Vagina (tissue), 2 donors: ENCODE measurements around the gene LCN2. TPM values are rescaled to one million over a fixed set of nuclear protein-coding genes. Genes with fewer than 3 reads are reported as not detected.
A peak's percentile ranks its signal among the peaks of the same experiment; 100 is the strongest.

Experiments used
- DNase-seq, 2 donors: peaks; one replicate each; pipeline ENCODE4 v3.0.0-alpha.2; 2017; ENCODE audit errors: extremely low spot score in 2 of 2
- H3K27ac ChIP-seq: fragments of 200-600 bp; sonication (generic); one replicate; pipeline ENCODE4 v1.5.1; 2019
- H3K27me3 ChIP-seq: fragments of 200-600 bp; sonication (generic); one replicate; pipeline ENCODE4 v1.5.1; 2019
- H3K36me3 ChIP-seq, 2 donors: fragments of 200-600 bp; sonication (generic); one replicate each; pipeline ENCODE4 v1.5.1; 2017 to 2019
- H3K4me1 ChIP-seq: fragments of 200-600 bp; sonication (generic); one replicate; pipeline ENCODE4 v1.5.1; 2019
- H3K4me3 ChIP-seq, 2 donors: fragments of 200-600 bp; sonication (generic); 1 replicate in 1 of 2; 2 replicates in 1 of 2; pipeline ENCODE4 v1.5.1; 2016 to 2019
- H3K9me3 ChIP-seq: fragments of 200-600 bp; sonication (generic); one replicate; pipeline ENCODE4 v1.5.1; 2019
- CTCF ChIP-seq, 3 experiments: fragments of 450-650 bp in 2 of 3; fragments of 200-600 bp in 1 of 3; sonication (generic) in 1 of 3; IDR thresholded peaks; one replicate each; pipeline ENCODE4 v1.5.1; 2017 to 2019; ENCODE audit warnings: antibody characterized with exemption in 3 of 3, mild to moderate bottlenecking in 2 of 3, moderate library complexity in 2 of 3
- POLR2A ChIP-seq, 2 donors: fragments of 450-650 bp; IDR thresholded peaks; one replicate each; pipeline ENCODE4 v1.6.1; 2017; ENCODE audit warnings: antibody characterized with exemption in 2 of 2, mild to moderate bottlenecking in 2 of 2, moderate library complexity in 2 of 2
- POLR2AphosphoS5 ChIP-seq, 2 donors: sonication (generic); formaldehyde crosslinking; IDR thresholded peaks; one replicate each; pipeline ENCODE4 v1.9.0; 2017; ENCODE audit warnings: antibody characterized with exemption in 2 of 2, mild to moderate bottlenecking in 2 of 2, low read depth in 1 of 2; ENCODE audit not compliant: insufficient read depth in 1 of 2
- intact Hi-C: fragments of 100-400 bp; cut with DNase I; formaldehyde crosslinking; loops from one replicate; pipeline ENCODE4 v1.15.1; 2023
- total RNA-seq: library from RNA; depleted of rRNA; stranded (reverse); fragments of >200 nt; gene quantifications from one replicate; pipeline ENCODE4 v1.2.3, GENCODE V29; 2016

LCN2 gene
- total RNA-seq, 1 donor from 2014 or later: 136 TPM

DNA sequence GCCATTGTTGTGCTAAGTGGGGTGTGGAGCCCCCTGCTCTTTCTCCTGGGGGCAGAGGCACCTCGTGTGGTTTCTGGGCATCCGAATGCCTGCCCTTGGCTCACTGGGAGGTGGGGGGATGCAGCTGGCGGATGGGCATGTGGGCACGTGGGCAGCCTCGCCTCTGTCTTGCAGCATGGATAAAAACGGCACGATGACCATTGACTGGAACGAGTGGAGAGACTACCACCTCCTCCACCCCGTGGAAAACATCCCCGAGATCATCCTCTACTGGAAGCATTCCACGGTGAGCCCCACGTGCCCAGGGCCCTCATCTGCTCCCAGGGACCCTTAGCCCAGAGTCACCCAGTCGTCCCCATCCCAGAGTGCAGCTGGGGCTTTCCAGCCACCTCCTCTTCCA, 47.1 kb upstream of the LCN2 start:
- H3K27me3 ChIP-seq: no peaks in the 10 kb centered on the region
- intact Hi-C loops: no loop called here
- H3K9me3 ChIP-seq: no peaks in the 10 kb centered on the region
- H3K4me3 ChIP-seq: no peak overlapping the region
- peak overlapping the region; percentile 91 for H3K27ac ChIP-seq
- H3K4me1 ChIP-seq: peaks cover 65% of the 10 kb centered on the region
- TF ChIP-seq POLR2AphosphoS5 (IDR thresholded peaks at IDR 0.05; ENCODE audit: insufficient read depth in 1 of 2, low read depth in 1 of 2): no peak
- TF ChIP-seq POLR2A (IDR thresholded peaks at IDR 0.05): no peak
- no peak for TF ChIP-seq CTCF (IDR thresholded peaks at IDR 0.05)
- no peak for DNase-seq
- H3K36me3 ChIP-seq: peaks cover 3 to 51% of the 10 kb centered on the region in 2 donors

DNA sequence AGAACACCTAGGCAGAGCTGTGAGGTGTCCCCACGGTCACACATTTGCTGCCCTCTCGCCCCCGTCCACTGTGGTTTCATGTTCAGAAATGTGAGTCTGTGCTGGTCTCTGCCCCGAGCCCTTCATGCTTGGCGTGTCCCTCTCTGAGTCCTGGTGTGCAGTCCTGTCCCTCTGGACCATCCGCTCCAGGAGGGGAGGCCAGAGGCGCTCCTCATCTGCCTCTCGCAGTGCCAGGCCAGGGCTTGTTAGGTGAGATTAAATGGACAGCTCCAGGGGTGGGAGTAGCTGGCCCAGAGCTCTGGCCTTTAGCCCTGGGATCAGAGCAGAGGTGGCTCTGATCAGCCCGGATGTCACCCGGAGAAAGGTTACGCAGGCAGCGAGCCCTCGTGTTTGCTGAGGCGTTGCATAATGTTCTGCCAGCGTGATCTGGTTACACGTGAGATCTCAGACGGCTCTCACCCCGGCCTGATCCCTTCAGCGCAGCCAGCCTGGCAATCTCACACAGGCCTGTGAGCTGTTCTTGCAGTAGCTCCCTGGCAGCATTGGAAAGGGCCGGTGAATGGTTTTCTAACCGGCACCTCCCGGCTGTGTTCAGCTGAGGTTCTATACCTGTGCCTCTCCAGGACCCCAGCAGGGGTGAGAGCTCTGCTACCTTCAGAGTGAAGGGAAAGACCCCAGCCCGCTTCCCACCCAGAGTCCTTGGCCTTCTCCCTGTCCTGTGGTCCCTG, 46.2 kb upstream of the LCN2 start:
- Histone ChIP-seq H3K36me3 (peaks cover 4 to 59% of the 10 kb centered on the region in 2 donors), H3K4me3 (no peak overlapping the region), H3K27ac (peak overlapping the region; percentile 91), H3K27me3 (no peaks in the 10 kb centered on the region), H3K4me1 (peaks cover 57% of the 10 kb centered on the region), H3K9me3 (no peaks in the 10 kb centered on the region)
- DNase-seq: no peak
- no peak for TF ChIP-seq CTCF (IDR thresholded peaks at IDR 0.05)
- TF ChIP-seq POLR2A (IDR thresholded peaks at IDR 0.05): no peak
- no peak for TF ChIP-seq POLR2AphosphoS5 (IDR thresholded peaks at IDR 0.05; ENCODE audit: insufficient read depth in 1 of 2, low read depth in 1 of 2)
- intact Hi-C loops: no loop called here

GRCh38 chr9:128103589-128103962, 45.7 kb upstream of the LCN2 start:
- Histone ChIP-seq H3K4me3 (no peak overlapping the region), H3K27ac (peak overlapping the region; percentile 91), H3K4me1 (peaks cover 53% of the 10 kb centered on the region), H3K36me3 (peaks cover 4 to 64% of the 10 kb centered on the region in 2 donors), H3K9me3 (no peaks in the 10 kb centered on the region), H3K27me3 (no peaks in the 10 kb centered on the region)
- DNase-seq: no peak
- TF ChIP-seq POLR2AphosphoS5 (IDR thresholded peaks at IDR 0.05; ENCODE audit: insufficient read depth in 1 of 2, low read depth in 1 of 2): no peak
- no peak for TF ChIP-seq POLR2A (IDR thresholded peaks at IDR 0.05)
- no peak for TF ChIP-seq CTCF (IDR thresholded peaks at IDR 0.05)
- intact Hi-C loops: no loop called here

DNA sequence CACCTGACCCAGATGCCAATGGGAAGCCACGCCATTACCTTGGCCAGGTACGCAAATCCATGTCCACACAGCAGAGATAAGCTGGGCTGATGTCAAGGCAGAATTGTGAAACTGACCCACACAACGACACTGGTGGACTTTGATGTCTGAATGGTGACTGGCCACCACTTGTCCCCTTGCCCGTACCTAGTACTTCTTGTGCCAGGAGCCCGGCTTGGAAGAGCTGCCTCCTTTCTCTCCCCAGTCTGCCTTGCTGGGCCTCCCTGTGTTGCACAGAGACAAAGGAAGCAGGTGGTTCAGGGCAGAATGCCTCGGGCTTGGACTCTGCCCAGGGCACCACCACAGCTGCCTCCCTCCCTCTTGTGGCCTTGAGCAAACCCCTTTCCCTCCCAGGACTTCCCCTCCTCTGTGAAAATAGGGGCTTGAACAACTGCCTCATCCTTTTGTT, 45.1 kb upstream of the LCN2 start:
- no peak for TF ChIP-seq POLR2A (IDR thresholded peaks at IDR 0.05)
- TF ChIP-seq POLR2AphosphoS5 (IDR thresholded peaks at IDR 0.05; ENCODE audit: insufficient read depth in 1 of 2, low read depth in 1 of 2): no peak
- TF ChIP-seq CTCF (IDR thresholded peaks at IDR 0.05): no peak
- no peak for DNase-seq
- Histone ChIP-seq H3K27me3 (no peaks in the 10 kb centered on the region), H3K4me1 (peaks cover 47% of the 10 kb centered on the region), H3K36me3 (peaks cover 4 to 70% of the 10 kb centered on the region in 2 donors), H3K4me3 (no peak overlapping the region), H3K27ac (peak overlapping the region; percentile 91), H3K9me3 (no peaks in the 10 kb centered on the region)
- intact Hi-C loops: no loop called here

GRCh38 chr9:128105538-128106175, 43.6 kb upstream of the LCN2 start:
- no peak for TF ChIP-seq POLR2AphosphoS5 (IDR thresholded peaks at IDR 0.05; ENCODE audit: insufficient read depth in 1 of 2, low read depth in 1 of 2)
- no peak for TF ChIP-seq CTCF (IDR thresholded peaks at IDR 0.05)
- TF ChIP-seq POLR2A (IDR thresholded peaks at IDR 0.05): no peak
- Histone ChIP-seq H3K4me1 (peaks cover 34% of the 10 kb centered on the region), H3K27ac (no peak overlapping the region), H3K9me3 (no peaks in the 10 kb centered on the region), H3K4me3 (no peak overlapping the region), H3K36me3 (peaks cover 4 to 70% of the 10 kb centered on the region in 2 donors), H3K27me3 (no peaks in the 10 kb centered on the region)
- no peak for DNase-seq
- intact Hi-C loops: no loop called here
